Erythroblast (primary cell): ENCODE results near the gene CENPK.

Source experiments
- GATA1 ChIP-seq: IDR thresholded peaks from 2 replicates; pipeline ENCODE4 v1.6.1; 2011; ENCODE audit warnings: low read depth, mild to moderate bottlenecking, control low read depth, low read length, moderate library complexity
- POLR2A ChIP-seq: IDR thresholded peaks from 2 replicates; pipeline ENCODE4 v1.6.1; 2011; ENCODE audit warnings: mild to moderate bottlenecking, low read length

- TF ChIP-seq POLR2A (no peak), GATA1 (no peak)
Observed at GRCh38 chr5:65468633-65469032, 94.3 kb downstream of the CENPK start.
